Lower lobe of right lung (tissue), 2 donors: Measurements from ENCODE around the gene F11R. TPM values are rescaled to one million over a fixed set of nuclear protein-coding genes. Genes with fewer than 3 reads are reported as not detected.
A peak's percentile ranks its signal among the peaks of the same experiment; 100 is the strongest.

ENCODE experiments used
- ATAC-seq, 2 donors: fragments of 200-7000 bp; cut with Tn5 transposase; one replicate each; pipeline ENCODE4 v1.9.1; 2020 to 2022; ENCODE audit warnings: mild to moderate bottlenecking in 2 of 2, moderate library complexity in 2 of 2
- DNase-seq: peaks from one replicate; pipeline ENCODE4 v3.0.0-alpha.2; 2020
- H3K27ac ChIP-seq: fragments of 200-600 bp; one replicate; pipeline ENCODE4 v1.8.0; 2022
- H3K27me3 ChIP-seq: fragments of 200-600 bp; one replicate; pipeline ENCODE4 v1.8.0; 2022; ENCODE audit warnings: low read depth
- H3K36me3 ChIP-seq: fragments of 200-600 bp; one replicate; pipeline ENCODE4 v1.8.0; 2022; ENCODE audit warnings: mild to moderate bottlenecking
- H3K4me1 ChIP-seq: fragments of 200-600 bp; one replicate; pipeline ENCODE4 v1.8.0; 2022
- H3K4me3 ChIP-seq: fragments of 200-600 bp; one replicate; pipeline ENCODE4 v1.8.0; 2022; ENCODE audit warnings: mild to moderate bottlenecking
- H3K9me3 ChIP-seq: fragments of 200-600 bp; one replicate; pipeline ENCODE4 v1.8.0; 2022
- intact Hi-C: fragments of 100-400 bp; cut with DNase I; formaldehyde crosslinking; loops from one replicate; pipeline ENCODE4 v1.11.0; 2022
- total RNA-seq: library from RNA; stranded (reverse); fragmentation: NEBNext Ultra II Directional; extraction: Animal tissue kit (Norgen Biotek cat#: 25700); gene quantifications from one replicate; pipeline ENCODE4 v1.2.1, GENCODE V29; 2021
- TF ChIP-seq, protein P1 (sequence below): fragments of 200-600 bp; IDR thresholded peaks from one replicate; pipeline ENCODE4 v1.8.0; 2022; ENCODE audit warnings: antibody characterized with exemption, mild to moderate bottlenecking
- donor health status: DM: no; HTN: yes; CAD: no; lungs with severe emphysema.

The F11R gene
- total RNA-seq, 1 donor from 2014 or later: 162 TPM

DNA sequence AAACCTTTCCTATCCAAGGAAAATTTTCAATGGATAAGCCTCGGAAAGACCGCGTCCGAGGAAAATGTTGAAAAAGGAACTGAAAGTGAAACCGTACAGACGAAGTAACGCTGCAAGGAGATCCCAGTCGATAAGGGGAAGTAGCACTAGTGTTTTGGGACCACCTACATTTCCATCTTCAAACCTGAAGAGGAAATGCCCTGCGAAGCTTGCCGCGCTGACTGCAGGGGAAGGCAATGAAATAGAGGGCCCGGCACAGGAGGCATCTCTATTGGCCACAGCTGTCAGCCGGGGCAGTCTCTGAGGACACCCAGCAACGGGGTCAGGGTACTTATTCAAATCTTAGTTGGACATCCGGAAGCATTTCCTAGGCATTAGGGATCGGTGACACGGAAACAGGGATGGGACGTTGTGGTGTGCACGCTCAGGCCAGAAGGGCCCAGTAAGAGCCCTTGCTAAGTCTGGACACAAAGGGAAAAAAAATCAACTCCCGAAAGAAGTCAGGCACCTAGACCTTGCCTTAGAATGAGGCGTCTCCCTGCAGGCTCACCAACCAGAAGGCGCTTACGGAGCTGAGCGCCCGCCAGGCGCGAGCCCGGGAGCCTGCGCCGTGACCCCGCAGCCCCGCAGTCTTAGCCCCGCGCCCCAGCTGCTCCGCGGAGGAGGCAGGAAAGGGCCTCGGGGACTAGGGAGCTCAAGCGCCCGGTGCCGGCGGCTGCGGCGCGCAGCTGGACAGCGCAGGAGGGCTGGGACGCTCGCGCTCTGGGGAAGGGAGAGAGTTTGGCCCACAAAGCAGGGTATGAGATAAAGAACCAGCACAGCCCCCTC, 24.2 kb upstream of the F11R start:
- H3K27ac ChIP-seq: peak overlapping the region; percentile 98
- no peaks in the 10 kb centered on the region for H3K9me3 ChIP-seq
- ATAC-seq (peak; percentile 79 to 83), DNase-seq (peak; percentile 86)
- H3K36me3 ChIP-seq: peaks cover 43% of the 10 kb centered on the region
- H3K4me3 ChIP-seq: peak overlapping the region; percentile 95
- TF ChIP-seq, protein P1, sequence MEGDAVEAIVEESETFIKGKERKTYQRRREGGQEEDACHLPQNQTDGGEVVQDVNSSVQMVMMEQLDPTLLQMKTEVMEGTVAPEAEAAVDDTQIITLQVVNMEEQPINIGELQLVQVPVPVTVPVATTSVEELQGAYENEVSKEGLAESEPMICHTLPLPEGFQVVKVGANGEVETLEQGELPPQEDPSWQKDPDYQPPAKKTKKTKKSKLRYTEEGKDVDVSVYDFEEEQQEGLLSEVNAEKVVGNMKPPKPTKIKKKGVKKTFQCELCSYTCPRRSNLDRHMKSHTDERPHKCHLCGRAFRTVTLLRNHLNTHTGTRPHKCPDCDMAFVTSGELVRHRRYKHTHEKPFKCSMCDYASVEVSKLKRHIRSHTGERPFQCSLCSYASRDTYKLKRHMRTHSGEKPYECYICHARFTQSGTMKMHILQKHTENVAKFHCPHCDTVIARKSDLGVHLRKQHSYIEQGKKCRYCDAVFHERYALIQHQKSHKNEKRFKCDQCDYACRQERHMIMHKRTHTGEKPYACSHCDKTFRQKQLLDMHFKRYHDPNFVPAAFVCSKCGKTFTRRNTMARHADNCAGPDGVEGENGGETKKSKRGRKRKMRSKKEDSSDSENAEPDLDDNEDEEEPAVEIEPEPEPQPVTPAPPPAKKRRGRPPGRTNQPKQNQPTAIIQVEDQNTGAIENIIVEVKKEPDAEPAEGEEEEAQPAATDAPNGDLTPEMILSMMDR: no peak
- intact Hi-C loops: no loop called here
- no peaks in the 10 kb centered on the region for H3K27me3 ChIP-seq
- H3K4me1 ChIP-seq: peaks cover 33% of the 10 kb centered on the region

DNA sequence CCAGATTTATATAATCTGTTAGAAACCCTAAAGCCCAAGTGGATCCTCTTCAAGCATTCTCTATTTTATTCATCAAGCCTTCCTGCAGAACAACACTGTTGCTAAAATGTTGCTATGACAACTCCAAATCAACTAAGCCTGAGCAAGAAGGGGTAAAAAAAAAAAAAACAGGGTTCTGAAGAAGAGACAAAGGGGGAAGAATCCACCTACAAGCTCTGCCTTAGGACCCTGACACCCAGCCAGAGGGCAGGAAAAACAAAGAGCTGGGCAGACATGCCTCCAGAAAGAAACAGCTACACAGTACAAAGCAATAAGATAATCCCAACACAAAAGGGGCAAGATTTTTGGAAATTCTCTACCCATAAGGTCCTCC, 23.6 kb upstream of the F11R start:
- intact Hi-C loops: no loop called here
- Histone ChIP-seq H3K9me3 (no peaks in the 10 kb centered on the region), H3K27ac (peak overlapping the region; percentile 98)

DNA sequence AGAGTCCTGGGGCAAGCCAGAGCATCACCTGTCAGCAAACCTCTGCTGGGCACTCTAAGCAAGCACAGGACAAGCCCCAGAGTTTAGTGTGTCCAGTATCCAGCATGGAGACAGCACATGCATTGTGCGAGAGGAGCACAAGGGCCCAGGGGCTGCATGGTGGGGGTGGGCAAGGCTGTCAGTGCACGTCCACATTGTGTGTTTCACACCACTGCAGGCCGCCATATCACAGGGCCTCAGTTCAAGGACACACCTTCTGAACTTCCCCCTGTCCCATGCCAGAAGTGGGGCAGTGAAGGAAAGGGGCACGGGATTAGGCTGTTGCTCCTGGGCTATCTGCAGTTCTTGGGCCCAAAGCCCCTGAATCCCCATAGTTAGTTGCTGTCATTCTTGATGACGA, 18.6 kb upstream of the F11R start:
- intact Hi-C loops: no loop called here
- H3K36me3 ChIP-seq: peaks cover 49% of the 10 kb centered on the region
- TF ChIP-seq, protein P1: no peak
- DNase-seq: no peak
- H3K27me3 ChIP-seq: no peaks in the 10 kb centered on the region
- no peak for ATAC-seq
- no peak overlapping the region for H3K4me3 ChIP-seq
- peak overlapping the region; percentile 80 for H3K27ac ChIP-seq
- H3K4me1 ChIP-seq: peaks cover 37% of the 10 kb centered on the region
- H3K9me3 ChIP-seq: no peaks in the 10 kb centered on the region

More for the DNA sequence above, 23.6 kb upstream of the F11R start:
- H3K4me1 ChIP-seq: peaks cover 36% of the 10 kb centered on the region
- ATAC-seq (no peak), DNase-seq (no peak)
- TF ChIP-seq, protein P1: no peak
- H3K4me3 ChIP-seq: peak overlapping the region; percentile 95
- peaks cover 43% of the 10 kb centered on the region for H3K36me3 ChIP-seq
- no peaks in the 10 kb centered on the region for H3K27me3 ChIP-seq

DNA sequence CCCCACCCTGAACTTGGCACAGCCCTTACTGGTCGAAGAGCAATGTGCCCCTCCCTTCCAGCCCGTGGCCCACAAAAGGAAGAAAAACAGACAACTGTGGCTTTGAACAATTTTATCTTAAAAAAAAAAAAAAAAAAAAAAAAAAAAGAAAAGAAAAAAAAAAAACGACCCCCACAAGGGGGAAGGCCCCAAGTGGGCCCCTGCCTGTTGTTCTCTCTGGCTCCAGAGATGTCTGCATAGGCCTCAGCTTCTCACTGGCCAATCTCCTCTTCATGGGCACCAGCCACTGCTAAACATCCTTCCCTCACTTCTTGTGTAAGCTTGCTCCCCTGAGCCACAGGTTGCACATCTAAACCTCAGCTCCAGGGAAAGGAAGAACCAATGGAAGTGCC, 18.2 kb upstream of the F11R start:
- DNase-seq (no peak), ATAC-seq (no peak)
- H3K4me1 ChIP-seq: peaks cover 33% of the 10 kb centered on the region
- peaks cover 49% of the 10 kb centered on the region for H3K36me3 ChIP-seq
- TF ChIP-seq, protein P1: no peak
- intact Hi-C loops: no loop called here
- H3K9me3 ChIP-seq: no peaks in the 10 kb centered on the region
- H3K27ac ChIP-seq: peak overlapping the region; percentile 80
- no peaks in the 10 kb centered on the region for H3K27me3 ChIP-seq
- peak overlapping the region; percentile 67 for H3K4me3 ChIP-seq

DNA sequence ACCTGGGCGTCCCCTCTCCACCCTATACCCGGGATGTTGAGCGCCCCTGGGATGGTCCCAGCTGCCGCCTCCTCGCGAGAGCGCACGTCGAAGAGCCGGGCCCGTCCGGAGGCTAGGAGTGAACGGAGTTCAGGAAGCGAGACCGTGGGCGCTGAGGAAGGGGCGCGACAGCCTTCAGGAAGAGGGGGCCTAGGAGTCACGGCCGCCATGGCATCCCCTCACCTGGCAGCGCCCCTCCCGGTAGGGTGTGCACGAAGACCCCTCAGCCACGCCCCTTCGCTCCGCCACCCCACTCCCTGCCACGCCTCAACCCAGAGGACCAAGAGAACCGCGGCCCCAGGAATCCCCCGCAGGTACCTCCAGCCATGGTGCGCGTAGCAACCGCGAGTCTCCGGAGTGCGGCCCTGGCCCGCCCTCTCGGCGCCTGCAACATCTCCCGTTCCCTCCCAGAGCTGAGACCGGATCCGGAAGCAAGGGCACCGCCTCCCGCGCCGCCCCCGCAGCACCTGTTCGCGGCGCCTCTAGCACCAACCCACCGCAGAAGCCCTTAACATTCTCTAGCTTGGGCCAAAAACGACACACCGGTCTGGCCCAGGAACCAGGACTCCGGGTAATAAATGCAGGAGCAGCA, 17.7 kb upstream of the F11R start, which contains the start of gene TSTD1:
TSTD1 (minus strand) TSS at position 442 of the 631 bp plus-strand sequence; CDS start at position 367, 75 bp downstream.
- peak; percentile 90 for DNase-seq
- intact Hi-C loops: no loop called here
- Histone ChIP-seq H3K27me3 (no peaks in the 10 kb centered on the region), H3K36me3 (peaks cover 49% of the 10 kb centered on the region), H3K9me3 (no peaks in the 10 kb centered on the region), H3K27ac (peak within 1 kb of the TSS; percentile 80), H3K4me3 (peak within 1 kb of the TSS; percentile 67), H3K4me1 (peaks cover 28% of the 10 kb centered on the region)
- TF ChIP-seq, protein P1: no peak
- ATAC-seq: peak; percentile 96 to 98
